Lower leg skin (tissue), 3 donors: ENCODE results near the gene GATA2.

ENCODE experiments used
- POLR2A ChIP-seq, 2 donors: fragments of 450-650 bp; IDR thresholded peaks; one replicate each; pipeline ENCODE4 v1.6.1; 2016 to 2017; ENCODE audit warnings: antibody characterized with exemption in 2 of 2, mild to moderate bottlenecking in 1 of 2, moderate library complexity in 1 of 2
- TF ChIP-seq, protein P1 (sequence below), 3 donors: fragments of 450-650 bp; IDR thresholded peaks; one replicate each; pipeline ENCODE4 v1.5.1; 2016; ENCODE audit warnings: antibody characterized with exemption in 3 of 3, mild to moderate bottlenecking in 3 of 3, moderate library complexity in 2 of 3

GRCh38 chr3:128466840-128467541 is 26.0 kb downstream of the GATA2 start, which contains the start of gene DNAJB8:
- TF ChIP-seq, protein P1, sequence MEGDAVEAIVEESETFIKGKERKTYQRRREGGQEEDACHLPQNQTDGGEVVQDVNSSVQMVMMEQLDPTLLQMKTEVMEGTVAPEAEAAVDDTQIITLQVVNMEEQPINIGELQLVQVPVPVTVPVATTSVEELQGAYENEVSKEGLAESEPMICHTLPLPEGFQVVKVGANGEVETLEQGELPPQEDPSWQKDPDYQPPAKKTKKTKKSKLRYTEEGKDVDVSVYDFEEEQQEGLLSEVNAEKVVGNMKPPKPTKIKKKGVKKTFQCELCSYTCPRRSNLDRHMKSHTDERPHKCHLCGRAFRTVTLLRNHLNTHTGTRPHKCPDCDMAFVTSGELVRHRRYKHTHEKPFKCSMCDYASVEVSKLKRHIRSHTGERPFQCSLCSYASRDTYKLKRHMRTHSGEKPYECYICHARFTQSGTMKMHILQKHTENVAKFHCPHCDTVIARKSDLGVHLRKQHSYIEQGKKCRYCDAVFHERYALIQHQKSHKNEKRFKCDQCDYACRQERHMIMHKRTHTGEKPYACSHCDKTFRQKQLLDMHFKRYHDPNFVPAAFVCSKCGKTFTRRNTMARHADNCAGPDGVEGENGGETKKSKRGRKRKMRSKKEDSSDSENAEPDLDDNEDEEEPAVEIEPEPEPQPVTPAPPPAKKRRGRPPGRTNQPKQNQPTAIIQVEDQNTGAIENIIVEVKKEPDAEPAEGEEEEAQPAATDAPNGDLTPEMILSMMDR (IDR thresholded peaks at IDR 0.05) = no peak
- TF ChIP-seq POLR2A (IDR thresholded peaks at IDR 0.05) = no peak
